ENCODE results near the gene ANAPC7.
"Not testable (repeated sequence)": the region's sequence is repeated elsewhere in the genome, so short reads cannot be mapped to it uniquely, and the experiment has no call there.

Gene ANAPC7, protein sequence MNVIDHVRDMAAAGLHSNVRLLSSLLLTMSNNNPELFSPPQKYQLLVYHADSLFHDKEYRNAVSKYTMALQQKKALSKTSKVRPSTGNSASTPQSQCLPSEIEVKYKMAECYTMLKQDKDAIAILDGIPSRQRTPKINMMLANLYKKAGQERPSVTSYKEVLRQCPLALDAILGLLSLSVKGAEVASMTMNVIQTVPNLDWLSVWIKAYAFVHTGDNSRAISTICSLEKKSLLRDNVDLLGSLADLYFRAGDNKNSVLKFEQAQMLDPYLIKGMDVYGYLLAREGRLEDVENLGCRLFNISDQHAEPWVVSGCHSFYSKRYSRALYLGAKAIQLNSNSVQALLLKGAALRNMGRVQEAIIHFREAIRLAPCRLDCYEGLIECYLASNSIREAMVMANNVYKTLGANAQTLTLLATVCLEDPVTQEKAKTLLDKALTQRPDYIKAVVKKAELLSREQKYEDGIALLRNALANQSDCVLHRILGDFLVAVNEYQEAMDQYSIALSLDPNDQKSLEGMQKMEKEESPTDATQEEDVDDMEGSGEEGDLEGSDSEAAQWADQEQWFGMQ

DNA sequence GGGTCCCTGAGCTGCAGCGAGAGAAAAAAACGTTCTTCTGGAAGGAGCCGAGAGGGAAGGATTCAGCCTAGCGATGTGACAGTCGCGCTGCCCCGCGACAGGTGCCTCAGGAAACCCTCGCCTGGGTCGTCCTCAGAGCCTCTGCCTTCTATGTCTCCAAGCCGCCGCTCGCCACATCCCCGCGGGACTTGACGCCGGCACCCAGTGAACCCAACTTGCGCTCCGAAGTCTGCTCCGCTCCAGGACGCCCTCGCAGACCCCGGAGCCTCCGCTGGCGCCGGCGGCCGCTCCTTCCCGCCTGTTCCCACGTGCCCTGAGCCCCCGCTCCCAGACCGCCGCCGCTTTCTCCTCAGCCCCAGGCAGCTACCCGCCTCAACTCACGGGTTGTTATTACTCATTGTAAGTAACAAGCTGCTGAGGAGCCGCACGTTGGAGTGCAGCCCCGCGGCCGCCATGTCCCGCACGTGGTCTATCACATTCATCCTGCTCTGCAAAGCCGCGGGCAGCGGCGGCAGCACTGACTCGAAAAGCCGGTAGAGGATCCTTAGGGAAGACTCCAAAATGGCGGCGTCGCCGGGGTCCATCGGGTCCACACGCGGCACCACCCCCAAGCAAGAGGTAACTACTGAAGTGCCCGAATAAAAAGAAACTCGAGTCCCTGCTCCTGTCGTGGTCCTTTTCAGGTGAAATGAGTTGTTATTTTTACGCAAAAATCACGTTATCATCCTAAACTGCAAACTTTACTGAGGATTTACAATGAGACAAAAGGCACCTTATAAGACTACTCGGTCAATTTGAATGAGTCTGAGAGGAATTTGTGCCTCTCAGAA lies at the start of gene ANAPC7:
ANAPC7 (minus strand) TSS at position 563 of the 830 bp plus-strand sequence; CDS start at position 482, 81 bp downstream.
- DNase-seq = peak; percentile 91

DNA sequence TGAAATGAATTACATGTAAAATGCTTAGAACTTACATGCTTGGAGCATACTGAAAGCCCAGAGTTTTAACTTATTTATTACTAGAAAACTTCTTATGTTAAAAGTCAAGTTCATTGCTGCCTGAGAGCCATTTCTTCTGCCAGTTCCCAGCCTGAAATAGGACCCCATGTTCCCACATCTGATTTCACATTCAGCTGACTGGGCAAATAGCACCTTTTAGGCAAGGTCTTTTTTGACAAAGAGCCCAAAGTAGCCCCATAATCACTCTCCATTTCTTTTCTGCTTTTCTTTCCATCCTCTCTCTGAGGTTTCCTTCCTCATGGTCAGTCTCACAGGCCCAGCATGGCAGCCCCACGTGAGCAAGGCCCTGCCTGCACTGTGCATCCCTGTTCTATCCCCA lies 47.8 kb upstream of the ANAPC7 start:
- no peak for DNase-seq

DNA sequence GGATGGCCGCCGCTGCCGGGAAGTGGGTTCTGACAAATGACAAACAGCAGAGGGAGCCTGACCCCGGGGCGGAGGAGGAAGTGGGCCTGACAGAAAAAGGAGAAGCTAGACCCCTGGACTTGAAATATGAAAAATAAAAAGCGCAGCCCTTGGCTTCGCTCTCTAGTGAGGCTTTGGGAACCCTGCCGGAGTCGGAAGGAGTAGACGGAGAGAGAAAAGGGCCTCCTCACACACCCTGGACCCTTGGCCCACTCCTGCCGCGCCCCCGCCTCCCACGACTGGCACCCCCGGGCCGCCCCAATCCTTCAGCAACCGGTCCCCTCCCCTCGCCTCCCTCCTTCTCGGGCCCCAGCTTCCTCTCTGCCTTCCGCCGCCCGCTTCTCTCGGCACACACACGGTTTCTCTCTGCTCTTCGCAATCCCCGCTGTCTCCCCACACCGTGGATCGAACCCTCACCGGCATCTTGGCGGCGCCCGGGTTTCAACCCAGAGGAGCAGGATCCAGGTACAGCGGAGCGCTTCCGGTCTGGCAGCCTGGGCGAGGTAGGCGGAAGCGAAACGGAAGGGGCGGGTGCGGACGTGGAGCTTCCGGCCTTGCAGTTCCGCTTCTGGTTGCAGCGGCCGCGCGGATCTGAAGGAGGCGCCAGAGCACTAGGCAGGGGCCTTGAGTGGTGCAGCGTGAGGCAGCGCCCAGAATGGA lies 46.4 kb upstream of the ANAPC7 start, which contains the start of gene ARPC3:
ARPC3 (minus strand) TSS at position 539 of the 699 bp plus-strand sequence; CDS start at position 462, 77 bp downstream.
- peak; percentile 95 for DNase-seq

DNA sequence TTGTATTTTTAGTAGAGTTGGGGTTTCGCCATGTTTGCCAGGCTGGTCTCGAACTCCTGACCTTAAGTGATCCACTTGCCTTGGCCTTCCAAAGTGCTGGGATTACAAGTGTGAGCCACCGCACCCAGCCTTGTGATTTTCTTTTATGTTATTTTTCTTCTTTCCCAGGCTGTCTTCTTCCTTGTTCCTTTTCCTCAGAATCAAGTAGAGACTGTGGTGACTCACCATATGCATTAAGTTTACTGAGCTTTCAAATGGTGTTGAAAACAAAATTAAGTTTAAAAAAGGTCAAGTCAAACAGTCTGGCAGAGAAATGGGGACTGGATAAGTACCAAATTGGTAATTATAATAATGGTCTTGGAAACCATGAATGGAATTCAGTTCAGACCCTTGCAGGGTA lies 40.9 kb upstream of the ANAPC7 start:
- no peak for DNase-seq

DNA sequence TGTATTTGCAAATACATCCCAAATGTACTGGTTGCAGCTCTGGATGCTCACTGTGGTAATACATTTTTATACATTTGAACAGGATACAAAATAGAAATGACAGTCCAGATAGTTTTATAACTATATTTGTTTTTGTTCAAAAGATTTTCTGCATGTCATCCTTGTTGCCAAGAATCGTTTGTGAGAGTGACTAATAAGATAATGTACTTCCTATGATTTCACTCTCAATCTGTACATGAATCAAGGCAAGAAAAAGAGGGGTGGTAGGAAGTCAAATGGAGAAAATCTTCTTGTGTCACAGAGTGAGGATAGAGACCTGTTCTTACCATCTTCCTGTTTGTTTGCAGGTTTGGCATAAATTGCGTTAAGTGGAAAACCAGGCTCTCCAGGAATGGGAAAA lies 32.7 kb upstream of the ANAPC7 start:
- DNase-seq = no peak

DNA sequence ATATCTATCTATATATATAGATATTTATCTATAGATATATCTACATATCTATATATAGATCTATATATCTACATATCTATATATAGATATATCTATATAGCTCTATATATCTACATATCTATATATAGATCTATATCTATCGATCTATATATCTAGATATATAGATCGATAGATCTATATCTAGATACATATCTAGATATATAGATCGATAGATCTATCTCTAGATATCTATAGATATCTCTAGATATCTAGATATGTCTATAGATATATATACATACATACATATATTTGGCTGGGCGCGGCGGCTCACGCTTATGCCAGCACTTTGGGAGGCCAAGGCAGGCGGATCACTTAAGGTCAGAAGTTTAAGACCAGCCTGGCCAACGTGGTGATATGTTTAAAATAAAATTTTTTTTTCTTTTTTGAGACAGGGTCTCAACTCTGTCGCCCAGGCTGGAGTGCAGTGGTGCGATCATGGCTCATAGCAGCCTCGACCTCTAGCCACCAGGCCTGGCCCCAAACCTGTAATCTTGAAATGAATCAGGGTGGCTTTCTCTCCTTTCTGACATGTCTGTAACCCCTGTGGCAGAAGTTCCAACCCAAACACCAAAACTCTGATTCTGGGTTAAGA lies 28.6 kb upstream of the ANAPC7 start:
- no peak for DNase-seq

DNA sequence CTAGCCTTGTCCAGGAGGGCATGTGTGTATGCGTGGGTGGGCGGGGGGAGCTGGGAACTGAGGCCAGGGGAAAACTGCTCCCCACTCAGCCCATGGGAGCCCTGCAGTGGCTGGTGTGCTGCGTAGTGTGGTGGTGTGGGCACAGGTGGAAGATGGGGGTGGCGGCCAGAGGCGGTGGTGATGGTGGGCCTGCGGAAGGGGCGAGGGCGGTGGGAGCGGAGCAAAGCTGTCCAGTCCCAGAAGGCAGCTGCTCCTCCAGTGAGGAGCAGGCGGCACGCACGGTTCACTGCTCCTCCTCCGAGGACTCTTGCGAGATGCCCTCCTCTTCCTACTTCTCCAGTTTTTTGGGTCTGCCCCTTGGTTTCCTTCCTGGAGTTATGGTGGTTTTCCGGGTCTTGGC lies 26.2 kb upstream of the ANAPC7 start:
- DNase-seq = not testable (repeated sequence)

DNA sequence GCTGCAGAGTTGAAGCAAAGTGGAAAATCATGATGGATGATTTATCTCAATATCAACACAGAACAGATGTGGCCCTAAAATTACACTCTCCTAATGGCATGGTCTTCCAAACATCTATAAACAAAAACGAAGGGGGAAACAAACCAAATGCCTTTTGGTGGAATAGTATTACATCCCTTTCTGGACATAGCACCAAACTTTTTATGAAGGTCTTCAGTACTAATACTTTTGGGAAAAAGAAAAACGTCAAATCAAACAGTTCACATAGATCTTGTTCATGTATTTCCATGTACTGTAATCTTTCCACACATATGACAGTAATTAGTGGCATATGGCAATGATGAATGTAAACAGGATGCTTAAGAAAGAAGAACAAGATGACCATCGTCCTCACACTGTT lies 22.9 kb upstream of the ANAPC7 start:
- no peak for DNase-seq

DNA sequence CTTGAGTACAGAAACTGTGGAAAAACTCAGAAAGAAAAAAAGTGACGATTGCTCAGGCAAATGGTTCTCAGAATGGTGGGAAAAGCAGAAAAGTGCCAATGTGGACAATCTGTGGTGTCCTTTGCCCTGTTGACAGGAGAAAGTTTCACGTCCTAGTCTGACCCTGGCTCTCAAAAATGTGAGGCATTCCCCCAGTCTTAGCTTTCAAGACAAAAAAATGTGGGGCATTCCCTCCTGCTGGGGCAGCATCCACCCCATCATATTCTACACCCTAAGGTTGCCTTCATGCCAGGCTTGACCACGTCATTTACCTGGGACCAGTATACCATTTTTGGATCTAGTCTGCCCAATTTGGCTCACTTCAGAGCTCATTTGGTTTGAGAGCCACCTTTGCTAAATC lies 20.7 kb upstream of the ANAPC7 start:
- no peak for DNase-seq

DNA sequence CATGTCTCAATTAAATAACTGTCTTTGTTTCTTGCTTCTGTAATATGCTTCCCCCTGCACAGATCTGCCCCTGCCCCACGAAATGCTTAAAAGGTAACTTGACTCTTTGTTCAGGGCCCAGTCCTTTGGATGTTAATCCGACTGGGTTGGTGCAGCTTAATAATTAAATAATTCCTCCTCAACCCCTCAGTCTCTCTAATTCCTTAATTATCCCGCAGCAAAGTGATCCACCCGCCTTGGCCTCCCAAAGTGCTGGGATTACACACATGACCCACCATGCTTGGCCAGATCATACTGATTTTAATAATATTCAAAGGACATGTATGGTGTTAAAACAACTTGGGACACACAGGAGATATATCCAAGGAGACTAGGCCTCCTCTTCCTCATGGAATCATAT lies 18.2 kb upstream of the ANAPC7 start:
- DNase-seq = no peak

DNA sequence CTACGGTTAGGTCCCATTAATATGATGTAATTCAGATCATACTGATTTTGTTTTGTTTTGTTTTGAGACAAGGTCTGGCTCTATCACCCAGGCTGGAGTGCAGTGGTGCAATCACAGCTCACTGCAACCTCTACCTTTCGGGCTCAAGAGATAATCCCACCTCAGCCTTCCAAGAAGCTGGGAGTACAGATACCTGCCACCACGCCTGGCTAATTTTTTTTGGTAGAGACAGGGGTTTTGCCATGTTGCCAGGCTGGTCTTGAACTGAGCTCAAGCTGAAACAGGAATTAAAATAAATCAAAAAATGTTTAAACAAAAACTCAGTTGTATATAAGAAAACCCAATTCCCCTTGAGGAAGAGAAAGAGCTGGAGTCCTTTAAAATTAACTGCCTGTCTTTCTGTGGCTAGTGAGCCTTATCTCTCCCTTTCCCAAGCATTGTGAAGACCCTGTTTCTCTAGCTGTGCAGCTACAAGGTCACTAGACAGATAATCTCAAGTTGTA lies 17.7 kb upstream of the ANAPC7 start:
- no peak for DNase-seq

DNA sequence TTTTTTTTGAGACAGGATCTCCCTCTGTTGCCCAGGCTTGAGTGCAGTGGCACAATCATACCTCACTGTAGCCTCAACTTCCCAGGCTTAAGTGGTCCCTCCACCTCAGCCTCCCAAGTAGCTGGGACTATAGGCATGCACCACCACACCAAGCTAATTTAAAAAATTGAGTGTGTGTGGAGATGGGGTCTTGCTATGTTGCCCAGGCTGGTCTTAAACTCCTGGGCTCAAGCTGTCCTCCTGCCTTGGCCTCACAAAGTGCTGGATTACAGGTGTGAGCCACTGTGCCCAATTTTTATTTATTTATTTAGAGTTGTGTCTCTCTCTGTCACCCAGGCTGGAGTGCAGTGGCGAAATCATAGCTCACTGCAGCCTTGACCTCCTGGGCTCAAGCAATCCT lies 17.1 kb upstream of the ANAPC7 start:
- DNase-seq = not testable (repeated sequence)

DNA sequence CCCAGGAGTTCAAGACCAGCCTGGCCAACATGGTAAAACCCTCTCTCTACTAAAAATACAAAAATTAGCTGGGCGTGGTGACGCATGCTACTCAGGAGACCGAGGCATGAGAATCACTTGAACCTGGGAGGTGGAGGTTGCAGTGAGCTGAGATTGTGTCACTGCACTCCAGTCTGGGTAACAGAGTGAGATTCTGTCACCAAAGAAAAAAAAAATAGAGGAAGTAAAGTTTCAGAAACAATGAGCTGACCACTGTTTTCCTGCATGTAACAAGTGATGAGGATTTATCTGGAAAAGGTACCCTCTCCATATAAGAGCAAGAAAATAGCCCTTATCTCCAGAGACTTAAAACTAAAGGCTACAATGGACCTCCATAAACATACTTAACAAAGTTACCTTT lies 13.6 kb upstream of the ANAPC7 start:
- not testable (repeated sequence) for DNase-seq

DNA sequence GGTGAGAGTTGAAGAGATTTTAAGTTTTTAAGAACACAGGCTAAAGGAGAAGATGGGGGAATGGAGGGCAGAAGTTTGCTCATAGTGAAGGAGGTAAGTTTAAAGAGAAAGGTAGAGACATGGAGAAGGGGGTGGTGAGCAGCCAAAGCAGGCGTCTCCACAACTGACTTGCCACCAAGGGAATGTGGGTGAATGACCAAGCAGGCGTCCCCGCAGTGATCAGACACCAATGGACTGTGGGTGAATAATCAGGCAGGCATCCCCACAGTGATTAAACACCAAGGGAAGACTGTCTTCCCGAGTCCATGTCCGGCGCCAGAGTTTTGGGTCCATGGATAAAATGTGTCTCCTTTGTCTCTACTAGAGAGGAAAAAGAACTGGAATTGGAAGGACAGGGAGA lies 6.6 kb upstream of the ANAPC7 start:
- DNase-seq = not testable (repeated sequence)

DNA sequence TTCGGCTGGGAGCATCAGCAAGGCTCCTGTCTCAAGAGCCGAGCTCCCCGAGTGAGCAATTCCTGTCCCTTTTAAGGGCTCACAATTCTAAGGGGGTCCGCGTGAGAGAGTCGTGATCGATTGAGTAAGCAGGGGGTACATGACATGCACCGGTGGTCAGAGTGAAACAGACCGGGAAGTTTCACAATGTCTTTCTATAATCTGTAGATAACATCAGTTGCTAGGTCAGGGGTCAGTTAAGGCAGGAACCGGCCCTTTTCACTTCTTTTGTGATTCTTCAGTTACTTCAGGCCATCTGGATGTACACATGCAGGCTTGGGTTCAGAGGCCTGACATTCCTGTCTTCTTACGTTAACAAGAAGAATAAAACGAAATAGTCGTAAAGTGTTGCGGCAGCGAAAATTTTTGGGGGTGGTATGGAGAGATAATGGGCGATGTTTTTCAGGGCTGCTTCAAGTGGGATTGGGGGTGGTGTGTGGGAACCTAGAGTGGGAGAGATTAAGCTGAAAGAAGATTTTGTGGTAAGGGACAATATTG lies 1.7 kb upstream of the ANAPC7 start:
- DNase-seq = not testable (repeated sequence)

DNA sequence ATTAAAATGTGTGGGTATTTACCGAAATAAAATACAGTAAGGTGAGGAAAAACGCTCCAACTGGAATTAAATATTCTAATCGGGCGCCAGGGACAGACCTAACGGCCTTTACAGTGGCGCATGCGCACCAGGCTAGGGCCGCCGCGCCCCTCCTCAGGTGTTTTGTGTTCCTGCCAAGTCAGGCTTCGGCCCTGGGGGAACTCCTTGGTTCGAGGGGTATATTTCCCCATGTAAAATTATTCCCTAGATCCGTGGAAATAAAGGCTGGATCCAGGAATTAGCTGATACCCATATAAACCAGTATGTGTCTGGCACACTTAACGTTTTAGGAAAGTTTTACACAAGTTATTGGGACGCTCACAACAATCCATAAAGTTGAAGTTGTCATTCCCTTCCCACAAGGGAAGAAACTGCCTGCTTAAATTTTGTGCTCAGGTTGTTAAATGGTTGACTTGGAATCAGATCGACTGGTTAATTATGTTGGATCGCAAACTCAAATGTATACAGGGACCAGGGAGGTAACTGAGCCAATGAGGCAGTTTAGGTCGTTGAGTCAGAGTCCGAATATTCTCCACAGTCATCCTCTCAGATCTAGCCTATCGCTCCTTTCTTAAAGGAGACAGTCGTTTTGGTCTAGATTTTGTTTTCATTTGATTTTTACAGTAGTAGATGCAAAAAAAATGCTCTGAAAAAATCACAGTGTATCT lies 621 bp upstream of the ANAPC7 start:
- DNase-seq = peak; percentile 85

DNA sequence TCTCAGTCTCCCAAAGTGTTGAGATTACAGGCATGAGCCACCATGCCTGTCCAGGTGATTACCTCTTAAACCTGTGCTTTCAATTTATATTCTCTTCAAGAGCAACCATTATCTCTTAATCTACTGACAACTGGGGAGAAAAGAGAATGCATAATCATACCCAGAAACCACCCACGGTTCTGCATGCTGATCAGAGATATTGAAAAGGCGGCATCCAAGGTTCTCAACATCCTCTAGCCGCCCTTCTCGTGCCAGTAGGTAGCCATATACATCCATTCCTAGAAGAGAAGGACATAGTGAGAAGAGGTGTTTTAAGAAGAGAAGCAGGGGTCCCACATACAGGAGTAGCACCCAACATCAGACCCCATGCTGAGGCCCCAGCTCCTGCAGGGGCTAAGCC lies 20.8 kb downstream of the ANAPC7 start:
- DNase-seq = no peak

DNA sequence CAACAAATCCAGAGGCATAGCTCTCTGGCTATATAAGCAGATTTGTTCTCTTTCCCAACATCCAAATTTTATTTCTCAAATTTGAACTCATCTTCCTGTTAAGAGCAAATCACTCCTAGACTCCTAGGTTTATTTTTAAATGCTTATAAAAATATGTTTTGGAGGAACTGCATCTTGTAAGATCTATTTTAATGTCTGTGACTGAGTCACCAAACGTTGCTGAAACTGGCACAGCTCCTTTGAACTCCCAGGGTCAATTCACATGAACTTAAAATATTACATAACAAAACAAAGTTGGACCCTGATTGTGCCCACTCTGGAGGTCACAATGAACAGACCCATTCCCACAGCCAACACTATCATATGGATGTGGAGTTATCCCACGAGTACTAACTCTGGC lies 23.9 kb downstream of the ANAPC7 start:
- no peak for DNase-seq

DNA sequence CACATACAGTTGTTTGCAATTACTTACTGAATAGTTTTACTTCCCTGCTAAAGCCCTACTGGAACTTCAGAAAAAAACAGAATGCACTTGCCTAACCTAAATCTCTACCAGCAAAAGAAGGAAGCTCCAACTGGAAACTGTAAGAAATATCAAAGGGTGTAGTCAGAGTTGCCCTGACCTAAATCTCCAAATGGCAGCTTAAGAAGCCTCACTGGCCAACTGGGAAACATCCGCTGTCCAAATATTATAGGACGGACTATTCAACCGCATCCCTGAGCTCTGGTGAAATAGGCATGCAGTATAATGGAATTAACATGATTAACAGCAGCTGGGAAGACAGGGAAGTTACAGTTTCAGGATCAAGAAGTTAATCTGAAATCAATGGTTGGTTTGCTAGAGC lies 24.3 kb downstream of the ANAPC7 start:
- DNase-seq = no peak

DNA sequence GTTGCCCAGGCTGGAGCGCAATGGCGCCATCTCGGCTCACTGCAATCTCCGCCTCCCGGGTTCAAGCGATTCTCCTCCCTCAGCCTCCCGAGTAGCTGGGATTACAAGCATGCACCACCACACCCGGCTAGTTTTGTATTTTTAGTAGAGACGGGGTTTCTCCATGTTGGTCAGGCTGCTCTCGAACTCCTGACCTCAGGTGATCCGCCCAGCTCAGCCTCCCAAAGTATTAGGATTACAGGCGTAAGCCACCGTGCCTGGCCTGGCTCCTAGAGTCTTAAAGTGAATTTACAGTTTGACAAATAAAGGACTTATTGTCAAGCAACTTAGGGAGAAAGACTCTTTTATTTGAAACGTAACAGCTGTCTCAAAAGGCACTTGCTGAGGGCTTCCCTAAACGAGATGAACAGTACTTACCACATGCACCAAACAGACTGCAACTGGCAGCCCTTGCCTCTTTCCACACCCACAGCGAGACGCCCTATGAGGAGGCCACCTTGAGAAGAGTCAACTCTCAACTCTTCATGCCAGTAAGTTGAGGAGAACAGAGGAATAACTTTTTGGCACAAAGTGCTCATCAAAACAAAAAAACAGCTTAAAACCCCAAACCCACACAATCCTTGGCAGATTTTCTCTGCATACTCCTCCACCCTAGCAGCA lies 25.2 kb downstream of the ANAPC7 start:
- not testable (repeated sequence) for DNase-seq
